Measurements from ENCODE around the gene ZDHHC19. TPM values are rescaled to one million over a fixed set of nuclear protein-coding genes. Genes with fewer than 3 reads are reported as not detected.

Gene ZDHHC19
- total and polyA plus RNA-seq, 2 experiments from 2014 or later = 1.3 to 15.7 TPM

GRCh38 chr3:196195664-196196265 is 15.4 kb downstream of the ZDHHC19 start:
- Histone ChIP-seq H3K27me3 (ENCODE audit: insufficient read depth) (no peaks in the 10 kb centered on the region), H4K20me1 (replicated peaks; ENCODE audit: insufficient read depth) (no peaks in the 10 kb centered on the region), H3F3A (replicated peaks; ENCODE audit: low read depth) (0 out of 2 replicates have a peak, but pooled peaks cover 3% of the 10 kb centered on the region), H3K9me2 (ENCODE audit: insufficient read depth) (no peaks in the 10 kb centered on the region), H2AFZ (no peak overlapping the region; the same call in 1 of the 2 replicates), H3K27ac (ENCODE audit: low read depth) (no peak overlapping the region), H3K4me2 (no peak overlapping the region), H3K4me1 (ENCODE audit: insufficient read depth) (no peaks in the 10 kb centered on the region; the same call in 1 of the 2 replicates), H3K79me2 (replicated peaks; ENCODE audit: insufficient read depth) (no peaks in the 10 kb centered on the region), H3K4me3 (no peak overlapping the region), H3K36me3 (ENCODE audit: insufficient read depth) (no peaks in the 10 kb centered on the region)
- no peak overlapping the region for H3K4me3 Mint-ChIP-seq
- H3K4me1 Mint-ChIP-seq = peaks cover 16% of the 10 kb centered on the region; the same call in 2 of the 3 replicates
- DNase-seq (ENCODE audit: low spot score) (no peak), ATAC-seq (no peak)
- no peak for TF ChIP-seq POLR2AphosphoS5 (IDR thresholded peaks at IDR 0.05; ENCODE audit: low read depth)
- TF ChIP-seq CTCF (conservative IDR thresholded peaks at IDR 0.05; ENCODE audit: low read depth in 2 of 2) = no peak
- TF ChIP-seq REST (IDR thresholded peaks at IDR 0.05; ENCODE audit: unreplicated experiment) = no peak
- TF ChIP-seq STAT1 (IDR thresholded peaks at IDR 0.05; ENCODE audit: unreplicated experiment) = no peak
- TF ChIP-seq EZH2 (IDR thresholded peaks at IDR 0.05; ENCODE audit: low read depth, unreplicated experiment) = no peak
- TF ChIP-seq ZNF331 (CRISPR knock-in tag; IDR thresholded peaks at IDR 0.05; ENCODE audit: low read depth) = no peak
- no peak for TF ChIP-seq CREB1 (CRISPR knock-in tag; IDR thresholded peaks at IDR 0.05; ENCODE audit: low read depth)
- no peaks in the 10 kb centered on the region for H3K36me3 Mint-ChIP-seq (ENCODE audit: low read depth)
- H3K9me3 Mint-ChIP-seq = no peaks in the 10 kb centered on the region
- peaks cover 5% of the 10 kb centered on the region for H3K27me3 Mint-ChIP-seq (ENCODE audit: insufficient read depth, low read depth, poor library complexity)
- no peak overlapping the region for H3K27ac Mint-ChIP-seq

GRCh38 chr3:196194542-196194915 is 16.7 kb downstream of the ZDHHC19 start:
- H3K79me2 ChIP-seq (replicated peaks; ENCODE audit: insufficient read depth) = no peaks in the 10 kb centered on the region
- H3K9me3 Mint-ChIP-seq = no peaks in the 10 kb centered on the region; the same call in 2 of the 3 replicates
- H3K9me2 ChIP-seq (ENCODE audit: insufficient read depth) = no peaks in the 10 kb centered on the region
- H3K4me2 ChIP-seq = no peak overlapping the region
- no peak overlapping the region for H3K27ac Mint-ChIP-seq
- no peaks in the 10 kb centered on the region for H3K27me3 ChIP-seq (ENCODE audit: insufficient read depth)
- 0 out of 2 replicates have a peak, but pooled peaks cover 3% of the 10 kb centered on the region for H3F3A ChIP-seq (replicated peaks; ENCODE audit: low read depth)
- H3K27me3 Mint-ChIP-seq (ENCODE audit: insufficient read depth, low read depth, poor library complexity) = peaks cover 3% of the 10 kb centered on the region
- H3K27ac ChIP-seq (ENCODE audit: low read depth) = no peak overlapping the region
- peaks cover 16% of the 10 kb centered on the region; the same call in 2 of the 3 replicates for H3K4me1 Mint-ChIP-seq
- H3K36me3 Mint-ChIP-seq (ENCODE audit: low read depth) = no peaks in the 10 kb centered on the region
- ATAC-seq (no peak), DNase-seq (ENCODE audit: low spot score) (no peak)
- H3K36me3 ChIP-seq (ENCODE audit: insufficient read depth) = no peaks in the 10 kb centered on the region
- no peak overlapping the region for H2AFZ ChIP-seq
- H3K4me3 Mint-ChIP-seq = no peak overlapping the region
- H3K4me3 ChIP-seq = no peak overlapping the region
- H3K4me1 ChIP-seq (ENCODE audit: insufficient read depth) = no peaks in the 10 kb centered on the region; the same call in 1 of the 2 replicates
- H4K20me1 ChIP-seq (replicated peaks; ENCODE audit: insufficient read depth) = no peaks in the 10 kb centered on the region
- no peak for TF ChIP-seq REST (IDR thresholded peaks at IDR 0.05; ENCODE audit: unreplicated experiment)
- no peak for TF ChIP-seq NANOG (IDR thresholded peaks at IDR 0.05; ENCODE audit: borderline replicate concordance)
- no peak for TF ChIP-seq ETS1 (IDR thresholded peaks at IDR 0.05)
- no peak for TF ChIP-seq POLR2AphosphoS5 (IDR thresholded peaks at IDR 0.05; ENCODE audit: low read depth)
- no peak for TF ChIP-seq ZNF331 (CRISPR knock-in tag; IDR thresholded peaks at IDR 0.05; ENCODE audit: low read depth)
